Ureter (tissue), 1 donor: ENCODE results near the gene REPS1. TPM values are rescaled to one million over a fixed set of nuclear protein-coding genes. Genes with fewer than 3 reads are reported as not detected.

Source experiments
- DNase-seq: peaks from one replicate; pipeline ENCODE4 v3.0.0-alpha.2; 2020; ENCODE audit warnings: low spot score
- total RNA-seq: library from RNA; stranded (reverse); gene quantifications from one replicate; pipeline ENCODE4 v1.2.4, GENCODE V29; 2023
- donor health status: DM: yes; HTN: yes; CAD: no.

The REPS1 gene
- total RNA-seq, 1 donor from 2014 or later, result 89.5 TPM

DNA sequence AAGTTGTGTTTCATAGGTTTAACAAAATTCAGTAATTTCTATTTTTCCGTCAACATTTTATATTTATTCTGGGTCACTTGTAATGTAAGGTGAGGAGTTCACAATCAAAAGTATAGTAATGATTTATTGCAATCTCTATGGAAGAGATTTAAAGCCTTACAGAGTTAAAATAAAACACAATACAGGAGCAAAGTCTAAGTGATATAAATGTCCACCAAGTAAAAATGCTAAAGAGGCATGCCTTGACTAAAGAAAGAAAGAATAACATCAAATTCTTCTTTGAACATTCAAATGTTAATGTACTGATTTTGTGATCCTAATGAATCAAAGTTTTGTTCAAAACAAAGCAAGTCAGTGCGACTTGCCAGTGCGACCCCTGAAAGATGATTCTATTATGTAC lies 61.5 kb downstream of the REPS1 start:
- no peak for DNase-seq

DNA sequence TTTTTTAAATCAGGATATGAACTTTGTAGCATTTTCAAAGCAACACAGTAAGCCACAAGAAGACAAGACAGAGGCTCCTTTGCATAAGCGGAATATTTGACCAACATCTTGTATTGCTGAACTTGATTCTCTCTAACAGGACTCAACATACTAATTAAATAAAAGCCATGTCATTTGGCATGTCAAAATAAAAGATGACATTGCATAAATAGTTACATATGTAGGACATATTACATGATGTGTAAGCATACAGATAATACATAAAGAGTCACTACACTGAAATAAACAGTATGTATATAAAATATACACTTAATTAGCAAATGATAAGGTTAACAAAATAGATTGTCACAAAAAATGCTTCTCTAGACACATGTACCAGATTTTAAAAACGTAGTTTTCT lies 62.2 kb downstream of the REPS1 start:
- DNase-seq, result no peak

DNA sequence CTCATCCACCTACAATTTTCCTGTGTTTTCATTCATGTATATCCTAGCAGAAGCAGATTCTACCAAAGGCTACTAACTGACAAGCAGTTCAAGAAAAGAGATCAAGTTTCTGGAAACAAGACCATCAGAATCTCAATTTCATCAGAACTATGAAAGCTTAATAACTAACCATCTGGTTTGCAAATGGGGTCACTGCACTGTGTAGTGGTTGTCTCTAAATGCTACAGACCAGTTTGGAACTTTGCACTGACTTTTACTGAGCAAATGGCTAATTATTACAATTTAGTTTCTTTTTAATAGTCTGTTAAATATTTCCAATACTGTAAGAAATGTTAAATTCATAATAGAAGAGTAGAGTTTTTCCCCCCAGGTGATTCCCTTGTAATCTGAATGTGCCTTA lies 64.5 kb downstream of the REPS1 start:
- no peak for DNase-seq

DNA sequence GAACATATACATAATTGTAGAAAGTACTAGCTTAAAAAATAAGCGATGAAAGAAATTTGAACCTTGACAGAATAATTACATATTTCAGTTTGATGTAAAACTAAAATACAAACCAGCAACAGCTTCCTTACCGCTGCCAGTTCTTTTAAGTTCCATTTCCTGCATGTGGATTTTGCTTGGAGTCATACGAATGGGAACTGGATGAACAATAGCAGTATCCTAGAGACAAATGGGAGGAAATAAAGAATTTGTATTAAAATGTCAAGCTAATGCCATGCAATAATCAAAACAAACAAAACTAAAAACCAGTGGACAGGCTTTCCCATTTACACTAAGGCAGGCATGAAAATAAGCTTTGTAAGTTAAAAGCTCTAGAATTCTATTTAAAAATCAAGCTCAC lies 67.1 kb downstream of the REPS1 start:
- DNase-seq, result no peak

DNA sequence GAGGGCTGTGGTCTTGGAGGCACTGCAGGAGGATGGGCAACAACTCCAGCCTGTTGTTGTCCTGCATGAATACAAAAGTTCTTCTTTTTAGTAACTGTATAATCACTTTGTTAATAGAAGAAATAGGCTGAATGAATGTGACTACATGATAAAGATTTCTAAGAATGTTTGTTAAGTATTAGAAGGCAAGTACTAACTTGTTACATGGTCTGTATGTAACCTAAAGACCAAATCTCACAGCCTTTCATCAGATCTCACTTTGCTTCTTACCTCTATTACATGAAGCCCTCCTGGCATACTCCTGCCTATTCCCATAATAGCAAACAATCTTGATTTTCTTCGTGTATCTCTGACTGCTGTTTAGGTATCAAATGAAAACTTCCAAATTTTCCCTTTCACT lies 73.4 kb downstream of the REPS1 start:
- DNase-seq, result no peak

DNA sequence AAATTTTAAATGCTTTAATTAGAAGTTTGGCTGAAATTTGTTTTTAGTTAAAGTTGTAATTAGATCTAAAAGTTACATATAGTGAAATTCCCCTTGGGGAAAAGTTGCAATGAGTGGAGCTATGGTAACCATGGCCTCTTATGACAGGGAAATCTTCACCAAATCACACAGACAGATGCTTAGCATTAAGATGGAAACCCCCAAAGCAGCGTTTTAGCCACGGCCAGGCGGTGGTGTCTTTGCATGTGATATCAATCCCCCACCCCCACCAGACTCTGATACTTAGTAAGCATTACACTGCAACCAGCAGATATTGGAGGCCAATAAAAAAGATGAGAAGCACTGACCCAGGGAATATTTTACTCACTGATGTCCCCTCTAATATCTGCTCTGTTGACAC lies 75.7 kb downstream of the REPS1 start:
- DNase-seq, result no peak

DNA sequence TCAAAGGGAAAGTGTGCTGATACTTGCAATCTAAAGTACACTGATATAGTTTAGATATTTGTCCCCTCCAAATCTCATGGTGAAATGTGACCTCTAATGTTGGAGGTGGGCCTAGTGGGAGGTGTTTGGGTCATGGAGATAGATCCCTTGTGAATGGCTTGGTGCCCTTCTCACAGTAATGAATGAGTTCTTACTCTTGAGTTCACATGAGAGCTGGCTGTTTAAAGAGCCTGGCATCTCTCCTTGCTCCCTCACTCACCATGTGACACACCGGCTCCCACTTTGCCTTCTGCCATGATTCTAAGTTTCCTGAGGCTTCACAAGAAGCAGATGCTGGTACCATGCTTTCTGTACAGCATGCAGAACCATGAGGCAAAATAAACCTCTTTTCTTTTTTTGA lies 78.1 kb downstream of the REPS1 start:
- no peak for DNase-seq

DNA sequence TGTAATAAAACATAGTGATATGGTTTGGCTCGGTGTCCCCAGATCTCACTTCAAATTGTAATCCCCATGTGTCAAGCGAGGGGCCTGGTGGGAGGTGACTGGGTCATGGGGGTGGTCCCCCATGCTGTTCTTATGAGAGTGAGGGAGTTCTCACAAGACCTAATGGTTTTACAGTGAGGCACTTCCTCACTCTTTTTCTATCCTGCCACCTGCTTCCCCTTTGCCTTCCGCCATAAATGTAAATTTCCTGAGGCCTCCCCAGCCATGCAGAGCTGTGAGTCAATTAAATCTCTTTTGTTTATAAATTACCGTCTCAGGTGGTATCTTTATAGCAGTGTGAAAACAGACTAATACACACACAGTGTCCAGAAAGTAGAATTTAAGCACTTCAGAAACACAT lies 78.5 kb downstream of the REPS1 start:
- DNase-seq, result no peak

DNA sequence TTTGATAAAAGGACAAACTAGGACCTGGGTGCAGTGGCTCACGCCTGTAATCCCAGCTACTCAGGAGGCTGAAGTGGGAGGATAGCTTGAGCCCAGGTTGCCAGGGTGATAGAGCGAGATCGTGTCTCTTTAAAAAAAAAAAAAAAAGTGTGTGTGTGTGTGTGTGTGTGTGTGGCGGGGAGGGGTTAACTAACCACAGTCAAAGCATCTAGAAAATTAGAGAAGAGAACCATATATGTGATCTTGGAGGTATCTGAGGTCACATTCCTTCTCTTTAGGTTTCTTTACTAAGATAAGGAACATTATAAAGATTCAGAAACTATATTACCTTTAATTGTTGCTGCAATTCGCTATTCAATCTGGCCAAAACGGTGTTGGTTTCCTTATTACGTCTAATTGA lies 80.9 kb downstream of the REPS1 start:
- no peak for DNase-seq

DNA sequence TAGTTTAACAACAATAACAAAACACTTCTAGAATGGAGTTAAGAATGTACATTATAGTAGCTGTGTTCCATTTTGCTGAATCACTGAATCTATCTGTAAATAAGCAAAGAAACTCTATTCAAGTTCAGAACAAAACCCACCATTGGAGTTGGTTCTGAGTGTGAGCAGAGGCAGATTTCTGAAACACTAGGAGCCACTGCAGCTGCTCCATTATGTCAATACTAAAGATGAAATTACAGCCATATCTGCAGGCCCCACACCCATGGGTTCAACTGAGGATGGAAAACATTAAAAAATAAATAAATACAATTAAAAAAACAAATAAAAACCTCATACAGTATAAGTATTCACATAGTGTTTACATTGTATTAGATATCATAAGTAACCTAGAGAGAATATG lies 91.0 kb downstream of the REPS1 start:
- DNase-seq, result no peak

DNA sequence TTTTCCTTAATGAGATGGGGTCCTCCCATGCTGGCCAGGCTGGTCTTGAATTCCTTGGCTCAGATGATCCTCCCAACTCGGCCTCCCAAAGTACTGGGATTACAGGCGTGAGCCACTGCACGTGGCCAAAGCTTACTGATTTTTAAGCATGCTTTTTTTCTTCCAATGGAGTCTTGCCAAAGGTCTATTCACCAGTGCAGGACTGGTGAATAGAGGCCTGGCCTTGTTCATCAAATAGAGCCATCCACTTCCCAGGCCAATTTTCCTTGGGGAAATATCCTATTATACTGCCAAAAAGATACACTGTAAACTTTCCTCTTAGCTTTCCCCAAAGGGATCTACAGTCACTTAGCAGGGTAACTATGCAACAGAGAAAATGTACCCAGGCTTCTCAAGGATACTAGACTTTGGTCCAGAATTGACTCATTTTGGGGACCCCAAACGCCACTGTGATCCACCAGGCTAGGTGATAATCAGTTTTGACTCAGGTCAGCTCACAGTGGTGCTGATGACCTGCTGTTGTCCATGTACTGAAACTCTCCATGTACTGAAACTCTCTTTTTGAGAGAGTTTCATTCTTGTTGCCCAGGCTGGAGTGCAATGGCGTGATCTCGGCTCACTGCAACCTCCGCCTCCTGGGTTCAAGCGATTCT lies 91.8 kb downstream of the REPS1 start:
- DNase-seq, result no peak

DNA sequence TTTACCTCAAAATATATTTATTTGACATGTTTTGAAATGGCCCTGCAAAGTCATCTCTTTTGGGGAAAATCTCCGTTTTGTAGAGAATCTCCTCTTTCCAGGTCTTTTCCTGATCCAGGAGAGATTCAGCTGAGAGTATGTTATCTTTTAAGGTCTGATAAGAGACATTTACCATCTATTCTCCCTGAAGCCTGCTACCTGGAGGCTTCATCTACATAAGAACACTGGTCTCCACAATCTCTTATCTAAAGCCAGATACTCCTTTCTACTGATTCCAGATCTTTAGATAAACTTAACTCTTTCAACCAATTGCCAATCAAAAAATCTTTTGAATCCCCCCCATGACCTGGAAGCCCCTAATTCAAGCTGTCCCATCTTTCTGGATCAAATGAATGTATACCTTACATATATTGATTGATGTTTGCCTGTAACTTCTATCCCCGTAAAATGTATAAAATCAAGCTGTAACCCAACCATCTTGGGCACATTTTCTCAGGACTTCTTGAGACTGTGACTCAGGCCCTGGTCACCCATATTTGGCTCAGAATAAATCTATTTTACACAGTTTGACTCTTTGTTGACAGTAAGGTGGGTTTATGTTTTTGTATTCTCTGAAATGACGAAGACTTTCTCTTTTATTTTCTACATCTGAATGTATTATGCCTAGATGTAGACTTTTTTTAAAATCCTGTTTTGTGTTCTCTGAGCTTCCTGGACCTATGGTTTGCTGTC lies 96.6 kb downstream of the REPS1 start:
- DNase-seq, result no peak

DNA sequence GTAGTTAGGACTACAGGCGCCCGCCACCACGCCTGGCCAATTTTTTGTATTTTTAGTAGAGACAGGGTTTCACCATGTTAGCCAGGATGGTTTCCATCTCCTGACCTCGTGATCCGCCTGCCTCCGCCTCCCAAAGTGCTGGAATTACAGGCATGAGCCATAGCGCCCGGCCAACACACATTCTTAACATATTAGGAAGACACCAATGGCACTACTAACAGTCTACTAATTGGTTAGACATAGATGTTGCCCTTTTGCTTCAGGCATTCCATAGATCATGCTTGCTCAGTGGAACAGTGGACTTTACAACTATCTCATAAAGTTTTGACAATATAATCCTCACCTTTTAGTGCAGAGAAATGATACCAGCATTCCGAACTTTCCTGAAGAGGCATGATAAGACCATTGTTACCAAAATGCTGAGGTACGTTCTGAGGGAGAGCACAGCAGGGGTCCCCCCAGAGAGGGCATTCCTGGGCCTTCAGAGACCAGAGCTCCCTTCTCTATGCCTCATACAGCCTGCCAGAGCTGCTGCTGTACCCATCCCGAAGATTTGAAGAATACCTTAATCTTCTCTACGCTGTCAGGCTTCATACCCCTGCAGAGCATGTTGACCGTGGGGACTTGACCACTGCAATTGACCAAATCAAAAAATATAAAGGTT lies 102.8 kb downstream of the REPS1 start:
- no peak for DNase-seq

DNA sequence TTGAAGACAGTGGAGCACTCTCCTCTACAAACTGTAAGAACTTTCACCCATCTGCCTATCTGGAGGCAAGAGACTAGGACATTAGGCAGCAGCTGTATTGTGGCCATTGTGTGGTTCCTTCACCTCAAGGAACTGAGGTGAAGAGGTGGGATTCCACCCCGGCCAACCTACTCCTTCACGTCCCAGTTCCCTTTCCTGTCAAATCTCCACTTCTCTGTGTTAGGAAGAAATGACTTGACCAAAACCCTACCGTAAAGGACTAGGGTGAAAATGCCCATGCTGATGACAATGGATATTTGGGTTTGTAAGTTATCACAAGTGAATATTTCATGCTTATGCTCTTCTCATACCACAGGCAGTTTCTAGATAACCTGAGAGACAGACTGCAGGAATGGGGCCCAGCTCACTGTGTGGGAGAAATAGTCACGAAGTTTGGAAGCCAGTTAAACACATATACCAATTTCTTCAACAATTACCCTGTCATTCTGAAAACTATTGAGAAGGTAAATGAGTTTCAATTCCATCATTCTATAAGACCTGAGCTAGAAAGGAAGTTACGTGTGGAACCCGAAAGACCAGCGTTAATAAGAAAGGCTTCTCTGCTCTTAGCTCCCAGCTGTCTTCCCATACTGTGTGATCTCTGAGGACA lies 105.6 kb downstream of the REPS1 start:
- DNase-seq, result no peak

DNA sequence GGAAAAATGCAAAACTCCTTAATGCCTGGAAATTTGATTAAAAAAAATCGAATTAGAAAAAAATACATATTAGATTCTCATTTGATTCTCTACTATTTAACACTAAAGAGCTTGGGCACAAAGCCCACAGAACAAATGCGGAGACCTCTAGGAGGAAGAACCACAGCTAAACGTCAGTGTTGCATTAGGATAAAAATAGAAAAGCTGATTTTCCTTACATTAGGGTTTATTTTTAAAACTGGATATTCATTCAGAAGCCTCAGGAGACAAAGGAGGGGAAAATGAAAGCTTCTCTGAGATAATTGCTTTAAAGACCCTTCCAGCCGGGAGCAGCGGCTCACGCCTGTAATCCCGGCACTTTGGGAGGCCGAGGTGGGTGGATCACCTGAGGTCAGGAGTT lies 114.9 kb downstream of the REPS1 start:
- no peak for DNase-seq

DNA sequence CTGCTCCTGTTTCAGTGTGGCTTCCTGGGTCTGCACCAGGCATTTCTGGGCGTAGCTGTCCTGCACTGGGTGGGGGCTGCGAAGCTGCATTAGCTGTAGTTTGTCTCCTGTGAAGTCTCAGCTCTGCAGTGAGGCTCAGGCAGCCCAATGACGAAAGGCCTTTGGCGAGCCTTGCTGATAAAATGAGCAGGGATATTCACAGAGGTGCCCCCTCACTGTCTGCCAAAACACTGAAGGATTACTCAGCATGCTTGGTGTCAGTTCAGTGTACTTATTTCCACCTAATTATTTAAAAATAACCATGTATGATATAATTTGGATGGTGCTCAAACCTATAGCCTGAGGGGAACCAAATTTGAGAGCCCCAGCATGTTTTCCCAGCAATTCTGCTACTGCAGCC lies 118.7 kb downstream of the REPS1 start:
- DNase-seq, result no peak

DNA sequence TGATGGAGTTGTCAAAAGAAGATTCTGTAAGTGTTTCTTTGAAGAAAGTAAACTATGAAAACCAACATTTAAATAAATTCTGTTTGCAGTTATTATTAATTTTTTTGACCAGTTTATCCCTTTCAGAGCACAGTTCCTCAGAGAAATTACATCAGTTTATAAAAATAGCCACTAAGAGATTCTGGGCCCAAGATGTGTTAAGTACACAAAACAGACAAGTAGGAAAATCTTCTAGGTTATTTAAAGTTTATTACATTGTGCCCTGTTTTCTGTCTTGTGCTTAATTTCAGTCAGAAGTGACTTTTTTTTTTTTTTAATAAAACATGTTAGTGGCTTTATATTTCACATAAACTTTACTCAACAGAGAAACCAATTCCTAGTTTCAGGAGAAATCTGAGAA lies 119.9 kb downstream of the REPS1 start:
- no peak for DNase-seq

DNA sequence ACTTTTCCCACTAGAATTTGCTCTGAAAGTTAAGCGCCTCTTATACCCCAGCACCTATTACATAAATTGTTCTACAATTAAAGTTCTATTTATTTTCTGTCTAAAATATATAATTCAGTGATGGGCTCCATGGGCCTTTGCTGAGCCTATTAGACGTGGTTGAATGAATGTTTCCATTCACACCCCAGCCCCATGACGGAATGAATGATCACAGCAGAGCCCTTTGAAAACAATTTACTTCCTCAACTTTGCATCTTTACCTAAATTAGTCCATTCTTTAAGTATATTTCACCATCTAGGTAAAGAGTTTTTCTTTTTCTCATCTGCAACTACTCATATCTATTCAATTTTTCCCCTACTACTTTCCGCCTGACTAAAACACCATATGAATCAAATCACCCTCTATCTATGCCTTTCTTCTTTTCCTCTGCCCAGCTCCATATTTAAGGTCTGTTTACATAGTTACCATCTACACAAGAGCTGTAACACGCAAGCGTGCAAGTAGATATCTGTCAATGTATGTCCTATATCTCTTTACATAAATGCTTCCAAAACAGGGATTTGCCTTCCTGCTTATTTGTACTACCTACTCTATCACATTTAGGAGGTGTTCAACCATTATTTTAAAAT lies 122.5 kb downstream of the REPS1 start:
- no peak for DNase-seq

DNA sequence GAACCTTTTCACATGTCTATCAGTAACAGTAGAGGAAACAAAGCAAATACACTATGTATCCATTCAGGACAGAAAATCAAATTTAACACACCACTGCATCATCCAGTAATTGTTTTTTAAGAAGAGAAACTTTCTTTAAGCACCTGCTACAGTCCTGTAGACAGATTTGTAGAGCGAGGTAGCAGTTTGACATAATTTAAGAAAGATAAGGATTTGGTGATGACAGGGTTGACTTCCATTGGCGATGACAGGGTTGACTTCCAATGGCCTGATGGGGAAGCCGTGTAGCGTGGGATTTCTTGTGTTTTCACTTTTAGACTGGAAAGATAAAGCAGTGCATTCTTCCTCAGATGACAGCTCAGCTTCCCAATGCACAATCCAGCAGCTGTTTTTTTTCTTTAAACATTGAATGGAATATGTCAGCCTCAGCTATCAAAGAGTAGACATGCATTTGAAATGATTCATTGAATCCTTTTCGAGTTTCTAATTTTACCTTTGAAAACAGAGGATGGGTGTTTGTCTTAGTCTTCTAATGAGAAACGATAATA lies 123.6 kb downstream of the REPS1 start:
- no peak for DNase-seq

DNA sequence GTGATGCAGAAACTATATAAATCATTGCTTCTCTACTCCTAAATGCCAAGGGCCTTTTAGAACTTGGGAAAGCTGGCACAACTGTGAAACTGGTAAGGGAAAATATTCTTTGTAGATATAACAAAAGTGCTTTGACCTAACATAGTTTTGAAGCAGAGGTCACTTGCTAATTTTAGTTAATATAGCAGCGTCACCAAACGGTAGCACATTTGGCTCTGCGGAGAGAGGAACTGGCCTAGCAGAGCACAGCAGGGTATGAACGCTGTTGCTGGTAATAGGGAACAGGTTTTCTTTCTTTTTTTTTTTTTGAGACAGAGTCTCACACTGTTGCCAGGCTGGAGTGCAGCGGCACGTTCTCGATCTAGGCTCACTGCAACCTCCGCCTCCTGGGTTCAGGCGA lies 124.7 kb downstream of the REPS1 start:
- no peak for DNase-seq

DNA sequence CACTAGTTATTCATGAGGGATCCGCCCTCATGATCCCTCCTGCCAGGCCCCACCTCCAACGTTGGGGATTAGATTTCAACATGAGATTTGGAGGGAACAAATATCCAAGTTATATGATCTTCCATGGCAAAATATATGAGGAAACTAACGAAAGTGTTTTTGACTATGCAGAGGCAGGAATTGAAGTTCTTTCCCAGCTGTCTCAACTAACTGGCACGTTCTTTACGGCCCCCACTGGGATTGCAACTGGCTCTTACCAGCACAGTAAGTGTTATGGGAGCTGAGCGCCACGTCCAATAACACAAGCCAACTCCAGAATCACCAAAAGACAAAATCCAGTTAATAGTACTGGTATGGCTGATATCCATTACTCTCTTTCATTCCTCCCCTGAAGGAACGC lies 125.6 kb downstream of the REPS1 start:
- DNase-seq, result no peak

DNA sequence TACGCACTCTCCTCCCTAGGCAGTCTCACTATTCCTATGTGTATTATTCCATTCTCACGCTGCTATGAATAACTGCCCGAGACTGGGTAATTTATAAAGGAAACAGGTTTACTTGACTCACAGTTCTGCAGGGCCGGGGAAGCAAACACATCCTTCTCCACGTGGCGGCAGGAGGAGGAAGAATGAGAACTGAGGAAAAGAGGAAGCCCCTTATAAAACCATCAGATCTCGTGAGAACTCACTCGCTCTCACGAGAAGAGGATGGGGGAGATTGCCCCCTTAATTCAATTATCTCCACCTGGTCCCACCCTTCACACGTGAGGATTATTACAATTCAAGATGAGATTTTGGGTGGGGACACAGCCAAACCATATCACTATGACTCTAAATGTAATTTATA lies 130.3 kb downstream of the REPS1 start:
- DNase-seq, result no peak
